GM12878 (cell line): ENCODE measurements around the gene ANKRD13C. TPM values are rescaled to one million over a fixed set of nuclear protein-coding genes. Genes with fewer than 3 reads are reported as not detected.

Experiments
- ATAC-seq: fragments of 200-7000 bp; cut with Tn5 transposase; 3 replicates; pipeline ENCODE4 v1.9.1; 2020; ENCODE audit warnings: mild to moderate bottlenecking, moderate library complexity
- BruUV-seq: library from RNA; stranded (reverse); fragments of 400-500 nt; replicated peaks from 2 replicates; lab custom pipeline; 2021; lab: Mats Ljungman, UMichigan
- CTCF ChIA-PET: fragments of 300-600 bp; sonication (Branson Sonifier 250); formaldehyde crosslinking; extraction: SDS; loops from one replicate; lab custom pipeline; 2021; ENCODE audit warnings: inconsistent platforms; lab: Yijun Ruan, JAX
- POLR2A ChIA-PET: fragments of 350-600 bp; formaldehyde crosslinking; extraction: SDS; loops from one replicate; lab custom pipeline; 2021; ENCODE audit warnings: inconsistent platforms; lab: Charles Lee
- RAD21 ChIA-PET: fragments of 300-600 bp; sonication (Branson Sonifier 250); formaldehyde crosslinking; loops from one replicate; lab custom pipeline; 2023; ENCODE audit warnings: antibody characterized with exemption; ENCODE audit not compliant: unreplicated experiment; lab: Charles Lee
- SMC1A ChIA-PET: fragments of 300-600 bp; sonication (Branson Sonifier 250); formaldehyde crosslinking; loops from one replicate; lab custom pipeline; 2023; ENCODE audit not compliant: unreplicated experiment, uncharacterized antibody; lab: Charles Lee
- DNase-seq: peaks from one replicate; pipeline ENCODE4 v3.0.0-alpha.2; 2011; ENCODE audit warnings: low read depth, low spot score
- FAIRE-seq: peaks from 3 replicates; lab custom pipeline; 2011; peaks lifted over from hg19 to GRCh38; lab: Jason Lieb, UNC
- H2AFZ ChIP-seq: 2 replicates; pipeline ENCODE4 v1.6.0; 2011; ENCODE audit warnings: low read depth, low read length, control low read depth; ENCODE audit not compliant: control insufficient read depth
- H3K27ac ChIP-seq: 2 replicates; pipeline ENCODE4 v1.5.1; 2011; ENCODE audit warnings: control low read depth; ENCODE audit not compliant: control insufficient read depth, insufficient read depth
- H3K27me3 ChIP-seq, 2 experiments: replicated peaks in 1 of 2; 2 replicates each; pipeline versions ENCODE4 v1.6.0 to v1.6.1; 2011; ENCODE audit warnings: low read length in 1 of 2; ENCODE audit not compliant: control insufficient read depth in 2 of 2, insufficient read depth in 2 of 2
- H3K36me3 ChIP-seq, 2 experiments: 2 replicates each; pipeline ENCODE4 v1.5.1; 2011; ENCODE audit warnings: low read length in 1 of 2; ENCODE audit not compliant: control insufficient read depth in 2 of 2, insufficient read depth in 2 of 2
- H3K4me1 ChIP-seq: 2 replicates; pipeline ENCODE4 v1.6.1; 2011; ENCODE audit warnings: mild to moderate bottlenecking, low read length, moderate library complexity, mixed read lengths; ENCODE audit not compliant: control insufficient read depth, insufficient read depth
- H3K4me2 ChIP-seq: 2 replicates; pipeline ENCODE4 v1.6.0; 2011; ENCODE audit warnings: control low read depth; ENCODE audit not compliant: control insufficient read depth, insufficient read depth
- H3K4me3 ChIP-seq: fragments of 200-600 bp; sonication (generic); 2 replicates; pipeline ENCODE4 v1.5.1; 2016
- H3K79me2 ChIP-seq: 2 replicates; pipeline ENCODE4 v1.6.0; 2011; ENCODE audit warnings: low read length; ENCODE audit not compliant: control insufficient read depth, insufficient read depth
- H3K9ac ChIP-seq: 2 replicates; pipeline ENCODE4 v1.8.0; 2011; ENCODE audit warnings: low read length, control low read depth, mixed read lengths; ENCODE audit not compliant: control insufficient read depth, insufficient read depth
- H3K9me3 ChIP-seq: replicated peaks from 3 replicates; pipeline ENCODE4 v1.5.1; 2011; ENCODE audit warnings: mild to moderate bottlenecking, low read length; ENCODE audit not compliant: control insufficient read depth, insufficient read depth
- H4K20me1 ChIP-seq: 2 replicates; pipeline ENCODE4 v1.6.0; 2011; ENCODE audit not compliant: control insufficient read depth, insufficient read depth
- IRF4 ChIP-seq: IDR thresholded peaks from 2 replicates; pipeline ENCODE4 v1.6.1; 2011; ENCODE audit warnings: low read depth, low read length
- MEF2B ChIP-seq: fragments of 450-650 bp; IDR thresholded peaks from 2 replicates; pipeline ENCODE4 v1.6.1; 2018; ENCODE audit warnings: mild to moderate bottlenecking, moderate library complexity; ENCODE audit not compliant: partially characterized antibody, poor library complexity, severe bottlenecking
- NR2F1 ChIP-seq: fragments of 450-650 bp; conservative IDR thresholded peaks from 2 replicates; pipeline ENCODE4 v1.6.1; 2017; ENCODE audit warnings: mild to moderate bottlenecking
- PAX5 ChIP-seq: IDR thresholded peaks from 2 replicates; pipeline ENCODE4 v1.6.1; 2011; ENCODE audit warnings: low read depth, low read length, borderline replicate concordance
- SMC3 ChIP-seq: IDR thresholded peaks from 2 replicates; pipeline ENCODE4 v1.6.1; 2011; ENCODE audit warnings: low read length, improper control_type of control experiment, borderline replicate concordance
- SPI1 ChIP-seq: IDR thresholded peaks from 2 replicates; pipeline ENCODE4 v1.6.1; 2011; ENCODE audit warnings: low read depth, mild to moderate bottlenecking, low read length, moderate library complexity, borderline replicate concordance; ENCODE audit not compliant: insufficient read depth
- ZNF207 ChIP-seq: fragments of 450-650 bp; IDR thresholded peaks from 2 replicates; pipeline ENCODE4 v1.6.1; 2014; ENCODE audit warnings: antibody characterized with exemption, mild to moderate bottlenecking, borderline replicate concordance
- WGBS: methylation state at CpG from one replicate; pipeline ENCODE4 v1.1.6; 2016; ENCODE audit warnings: low lambda C conversion rate; ENCODE audit not compliant: insufficient replicate concordance, insufficient coverage; ENCODE audit errors: missing lambda C conversion rate; 5-methylcytosine and 5-hydroxymethylcytosine counted together
- in situ Hi-C: fragments of 300-500 bp; cut with MboI; formaldehyde crosslinking; loops from 9 replicates; pipeline ENCODE4 v1.14.3; 2018; ENCODE audit warnings: mixed read lengths
- intact Hi-C: fragments of 100-400 bp; cut with micrococcal nuclease; formaldehyde crosslinking; loops from one replicate; pipeline ENCODE4 v1.14.2; 2022; ENCODE audit not compliant: unreplicated experiment
- polyA plus RNA-seq, 11 experiments: library from polyadenylated mRNA; depleted of rRNA in 4 of 11; unstranded in 6 of 11; stranded (reverse) in 5 of 11; fragments of >200 nt; fragmentation: Nextera tagmentation in 4 of 11; fragmentation: Illumina TruSeq in 1 of 11; extraction: Ambion mirVana in 4 of 11; extraction: Trizol in 1 of 11; gene quantifications; 1 replicate in 1 of 11; 2 replicates in 10 of 11; pipeline versions ENCODE4 v1.2.1 to v1.2.3, GENCODE V29; 2011 to 2016; ENCODE audit warnings: inconsistent platforms in 2 of 11, missing spikeins in 2 of 11, low read depth in 1 of 11
- total RNA-seq, 4 experiments: library from RNA; depleted of rRNA in 3 of 4; stranded (reverse); fragments of >200 nt in 3 of 4; fragmentation: Illumina TruSeq in 1 of 4; extraction: Trizol in 1 of 4; gene quantifications; 2 replicates each; pipeline versions ENCODE4 v1.2.1 to v1.2.3, GENCODE V29; 2013 to 2021
- TF ChIP-seq, protein P1 (sequence below): fragments of 450-650 bp; formaldehyde crosslinking; IDR thresholded peaks from 2 replicates; pipeline ENCODE4 v1.5.0; 2022; ENCODE audit warnings: mild to moderate bottlenecking, missing genetic modification characterization
- TF ChIP-seq, protein P2 (sequence below): IDR thresholded peaks from 2 replicates; pipeline ENCODE4 v1.6.1; 2011; ENCODE audit warnings: borderline replicate concordance, low read depth, mild to moderate bottlenecking, moderate library complexity, low read length; ENCODE audit not compliant: insufficient read depth, poor library complexity, severe bottlenecking
- TF ChIP-seq, protein P3 (sequence below): IDR thresholded peaks from 2 replicates; pipeline ENCODE4 v1.6.1; 2012; ENCODE audit warnings: low read length, inconsistent platforms

The ANKRD13C gene
- total and polyA plus RNA-seq, 10 of the 15 experiments (the other 5 are each of a cell fraction or from before 2014, with no cell fraction given), result 3.7 to 24.4 (median 14.1) TPM

DNA sequence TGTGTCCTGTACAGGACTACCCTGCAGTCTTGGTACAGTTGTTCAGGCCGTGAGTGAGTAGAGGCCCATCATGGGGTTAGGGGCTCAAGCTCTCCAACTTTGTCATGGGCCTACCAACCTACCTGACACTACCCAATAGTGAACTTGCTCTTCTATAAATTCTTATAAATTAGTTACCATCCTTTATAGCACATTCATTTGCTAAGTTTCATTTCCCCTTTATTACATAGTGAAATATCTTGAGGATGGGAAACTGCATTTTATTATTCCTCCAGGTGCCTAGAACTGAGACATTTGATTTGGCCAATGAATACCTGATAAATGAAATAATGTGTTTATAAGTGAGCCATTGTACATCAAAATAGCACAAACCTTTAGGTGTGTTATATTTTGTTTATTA, 47.5 kb upstream of the ANKRD13C start:
- ChIA-PET RAD21 (interaction anchor here (0.7 kb wide), 1 partner anchor 12 kb away, joined by 3 read pairs; no protein-coding TSS in a partner anchor), POLR2A (interaction anchor here (1.0 kb wide), 1 partner anchor 18 kb away, joined by 3 read pairs; no protein-coding TSS in a partner anchor)
- FAIRE-seq, result no peak

DNA sequence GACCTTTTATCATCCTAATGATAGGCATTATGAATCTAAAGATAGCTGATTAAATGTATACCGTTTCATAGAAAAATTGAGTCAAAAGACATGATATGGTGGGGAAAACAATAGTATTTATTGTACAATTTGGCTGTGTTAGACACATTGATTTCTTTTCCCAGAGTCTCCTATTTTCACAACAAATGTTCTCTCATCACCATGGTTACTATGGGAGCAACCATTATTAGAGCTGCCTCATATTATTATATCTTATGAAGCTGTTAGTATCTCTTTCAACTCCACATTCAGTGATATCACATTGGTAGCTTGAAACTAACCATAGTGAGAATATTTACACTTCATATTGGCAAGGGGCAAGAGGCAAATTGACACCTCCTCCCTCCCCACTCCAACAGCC, 45.8 kb upstream of the ANKRD13C start:
- Histone ChIP-seq H3K36me3 (no peaks in the 10 kb centered on the region), H3K9me3 (no peaks in the 10 kb centered on the region), H2AFZ (no peak overlapping the region), H3K27ac (no peak overlapping the region), H3K4me3 (no peak overlapping the region), H4K20me1 (no peaks in the 10 kb centered on the region), H3K4me1 (no peaks in the 10 kb centered on the region), H3K9ac (no peak overlapping the region), H3K4me2 (no peak overlapping the region), H3K79me2 (no peaks in the 10 kb centered on the region), H3K27me3 (no peaks in the 10 kb centered on the region)
- no TSS peak for BruUV-seq
- ChIA-PET POLR2A (no interaction called here), RAD21 (no interaction called here), SMC1A (interaction anchor here (1.2 to 4.0 kb wide), 3 partner anchors 11 to 58 kb away, joined by 4 to 26 read pairs (median 4); partner anchors contain the start of gene CTH), CTCF (no interaction called here)
- FAIRE-seq, result no peak
- ATAC-seq, result no peak; the same call in 2 of the 3 replicates
- DNase-seq, result no peak
- intact Hi-C loops, result no loop called here
- 0% methylated on average over 1 of the region's 1 CpG for WGBS
- in situ Hi-C loops, result no loop called here
- TF ChIP-seq SMC3 (no peak), ZNF207 (no peak), IRF4 (no peak), PAX5 (no peak), MEF2B (no peak)
- TF ChIP-seq, protein P1, sequence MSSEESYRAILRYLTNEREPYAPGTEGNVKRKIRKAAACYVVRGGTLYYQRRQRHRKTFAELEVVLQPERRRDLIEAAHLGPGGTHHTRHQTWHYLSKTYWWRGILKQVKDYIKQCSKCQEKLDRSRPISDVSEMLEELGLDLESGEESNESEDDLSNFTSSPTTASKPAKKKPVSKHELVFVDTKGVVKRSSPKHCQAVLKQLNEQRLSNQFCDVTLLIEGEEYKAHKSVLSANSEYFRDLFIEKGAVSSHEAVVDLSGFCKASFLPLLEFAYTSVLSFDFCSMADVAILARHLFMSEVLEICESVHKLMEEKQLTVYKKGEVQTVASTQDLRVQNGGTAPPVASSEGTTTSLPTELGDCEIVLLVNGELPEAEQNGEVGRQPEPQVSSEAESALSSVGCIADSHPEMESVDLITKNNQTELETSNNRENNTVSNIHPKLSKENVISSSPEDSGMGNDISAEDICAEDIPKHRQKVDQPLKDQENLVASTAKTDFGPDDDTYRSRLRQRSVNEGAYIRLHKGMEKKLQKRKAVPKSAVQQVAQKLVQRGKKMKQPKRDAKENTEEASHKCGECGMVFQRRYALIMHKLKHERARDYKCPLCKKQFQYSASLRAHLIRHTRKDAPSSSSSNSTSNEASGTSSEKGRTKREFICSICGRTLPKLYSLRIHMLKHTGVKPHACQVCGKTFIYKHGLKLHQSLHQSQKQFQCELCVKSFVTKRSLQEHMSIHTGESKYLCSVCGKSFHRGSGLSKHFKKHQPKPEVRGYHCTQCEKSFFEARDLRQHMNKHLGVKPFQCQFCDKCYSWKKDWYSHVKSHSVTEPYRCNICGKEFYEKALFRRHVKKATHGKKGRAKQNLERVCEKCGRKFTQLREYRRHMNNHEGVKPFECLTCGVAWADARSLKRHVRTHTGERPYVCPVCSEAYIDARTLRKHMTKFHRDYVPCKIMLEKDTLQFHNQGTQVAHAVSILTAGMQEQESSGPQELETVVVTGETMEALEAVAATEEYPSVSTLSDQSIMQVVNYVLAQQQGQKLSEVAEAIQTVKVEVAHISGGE (CRISPR knock-in tag), result no peak
- TF ChIP-seq, protein P2, sequence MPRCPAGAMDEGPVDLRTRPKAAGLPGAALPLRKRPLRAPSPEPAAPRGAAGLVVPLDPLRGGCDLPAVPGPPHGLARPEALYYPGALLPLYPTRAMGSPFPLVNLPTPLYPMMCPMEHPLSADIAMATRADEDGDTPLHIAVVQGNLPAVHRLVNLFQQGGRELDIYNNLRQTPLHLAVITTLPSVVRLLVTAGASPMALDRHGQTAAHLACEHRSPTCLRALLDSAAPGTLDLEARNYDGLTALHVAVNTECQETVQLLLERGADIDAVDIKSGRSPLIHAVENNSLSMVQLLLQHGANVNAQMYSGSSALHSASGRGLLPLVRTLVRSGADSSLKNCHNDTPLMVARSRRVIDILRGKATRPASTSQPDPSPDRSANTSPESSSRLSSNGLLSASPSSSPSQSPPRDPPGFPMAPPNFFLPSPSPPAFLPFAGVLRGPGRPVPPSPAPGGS, result no peak

More for the DNA sequence above, 47.5 kb upstream of the ANKRD13C start:
- H2AFZ ChIP-seq, result no peak overlapping the region
- no peaks in the 10 kb centered on the region for H3K79me2 ChIP-seq
- 88% methylated on average over 1 of the region's 1 CpG for WGBS
- ATAC-seq (peak; percentile 70), DNase-seq (no peak)
- H3K9me3 ChIP-seq, result no peaks in the 10 kb centered on the region
- no TSS peak for BruUV-seq
- ChIA-PET CTCF (interaction anchor here (0.6 to 1.6 kb wide), 3 partner anchors 13 to 28 kb away, joined by 3 to 5 read pairs (median 3); no protein-coding TSS in a partner anchor), SMC1A (interaction anchor here (1.1 to 4.0 kb wide), 4 partner anchors 9 to 35 kb away, joined by 3 to 26 read pairs (median 6); partner anchors contain the start of gene CTH)
- H4K20me1 ChIP-seq, result no peaks in the 10 kb centered on the region
- H3K4me3 ChIP-seq, result no peak overlapping the region
- no peaks in the 10 kb centered on the region for H3K4me1 ChIP-seq
- intact Hi-C loops, result no loop called here
- in situ Hi-C loops, result no loop called here
- H3K36me3 ChIP-seq, result no peaks in the 10 kb centered on the region
- no peak overlapping the region for H3K27ac ChIP-seq
- no peak overlapping the region for H3K4me2 ChIP-seq
- H3K9ac ChIP-seq, result no peak overlapping the region
- TF ChIP-seq SPI1 (peak; percentile 63; the same call in 1 of the 2 replicates), NR2F1 (no peak)
- TF ChIP-seq, protein P3, sequence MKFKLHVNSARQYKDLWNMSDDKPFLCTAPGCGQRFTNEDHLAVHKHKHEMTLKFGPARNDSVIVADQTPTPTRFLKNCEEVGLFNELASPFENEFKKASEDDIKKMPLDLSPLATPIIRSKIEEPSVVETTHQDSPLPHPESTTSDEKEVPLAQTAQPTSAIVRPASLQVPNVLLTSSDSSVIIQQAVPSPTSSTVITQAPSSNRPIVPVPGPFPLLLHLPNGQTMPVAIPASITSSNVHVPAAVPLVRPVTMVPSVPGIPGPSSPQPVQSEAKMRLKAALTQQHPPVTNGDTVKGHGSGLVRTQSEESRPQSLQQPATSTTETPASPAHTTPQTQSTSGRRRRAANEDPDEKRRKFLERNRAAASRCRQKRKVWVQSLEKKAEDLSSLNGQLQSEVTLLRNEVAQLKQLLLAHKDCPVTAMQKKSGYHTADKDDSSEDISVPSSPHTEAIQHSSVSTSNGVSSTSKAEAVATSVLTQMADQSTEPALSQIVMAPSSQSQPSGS, result no peak
- no peaks in the 10 kb centered on the region for H3K27me3 ChIP-seq
